Measurements from ENCODE around the gene AOAH.

AOAH gene

GRCh38 chr7:36625247-36625646, 99.0 kb downstream of the AOAH start:
- no peaks in the 10 kb centered on the region for H3K36me3 ChIP-seq (ENCODE audit: insufficient read depth, low read length)
- H3K9me3 ChIP-seq (ENCODE audit: insufficient read depth, low read depth, low read length) = no peaks in the 10 kb centered on the region
- H3K27ac ChIP-seq (ENCODE audit: low read depth, low read length) = no peak overlapping the region
- H3K27me3 ChIP-seq (ENCODE audit: insufficient read depth, low read length) = no peaks in the 10 kb centered on the region
- H3K4me1 ChIP-seq (ENCODE audit: insufficient read depth, low read length) = no peaks in the 10 kb centered on the region
- no peak overlapping the region for H3K4me3 ChIP-seq (ENCODE audit: low read length)
- H3K9ac ChIP-seq (ENCODE audit: low read depth, low read length) = no peak overlapping the region
- WGBS = 89% methylated on average over 2 of the region's 4 CpGs

- Histone ChIP-seq H3K27me3 (ENCODE audit: insufficient read depth, low read length) (no peaks in the 10 kb centered on the region), H3K9ac (ENCODE audit: low read depth, low read length) (no peak overlapping the region), H3K4me3 (ENCODE audit: low read length) (no peak overlapping the region), H3K36me3 (ENCODE audit: insufficient read depth, low read length) (no peaks in the 10 kb centered on the region), H3K27ac (ENCODE audit: low read depth, low read length) (no peak overlapping the region), H3K4me1 (ENCODE audit: insufficient read depth, low read length) (no peaks in the 10 kb centered on the region), H3K9me3 (ENCODE audit: insufficient read depth, low read depth, low read length) (no peaks in the 10 kb centered on the region)
- WGBS = 94% methylated on average over 1 of the region's 1 CpG
Measured at GRCh38 chr7:36623247-36623646, 101.0 kb downstream of the AOAH start.

GRCh38 chr7:36621396-36621795, 102.9 kb downstream of the AOAH start:
- no peaks in the 10 kb centered on the region for H3K36me3 ChIP-seq (ENCODE audit: insufficient read depth, low read length)
- no peak overlapping the region for H3K9ac ChIP-seq (ENCODE audit: low read depth, low read length)
- H3K4me3 ChIP-seq (ENCODE audit: low read length) = no peak overlapping the region
- H3K4me1 ChIP-seq (ENCODE audit: insufficient read depth, low read length) = peaks cover 5% of the 10 kb centered on the region; the same call in 1 of the 2 replicates
- H3K9me3 ChIP-seq (ENCODE audit: insufficient read depth, low read depth, low read length) = no peaks in the 10 kb centered on the region
- no peaks in the 10 kb centered on the region for H3K27me3 ChIP-seq (ENCODE audit: insufficient read depth, low read length)
- no peak overlapping the region for H3K27ac ChIP-seq (ENCODE audit: low read depth, low read length)
- 92% methylated on average over 10 of the region's 10 CpGs for WGBS

GRCh38 chr7:36620166-36620708, 104.1 kb downstream of the AOAH start:
- 87% methylated on average over 4 of the region's 4 CpGs for WGBS
- Histone ChIP-seq H3K4me1 (ENCODE audit: insufficient read depth, low read length) (peaks cover 11% of the 10 kb centered on the region), H3K27me3 (ENCODE audit: insufficient read depth, low read length) (no peaks in the 10 kb centered on the region), H3K4me3 (ENCODE audit: low read length) (no peak overlapping the region), H3K27ac (ENCODE audit: low read depth, low read length) (no peak overlapping the region), H3K9ac (ENCODE audit: low read depth, low read length) (no peak overlapping the region), H3K36me3 (ENCODE audit: insufficient read depth, low read length) (no peaks in the 10 kb centered on the region), H3K9me3 (ENCODE audit: insufficient read depth, low read depth, low read length) (no peaks in the 10 kb centered on the region)

GRCh38 chr7:36617408-36617807, 106.9 kb downstream of the AOAH start:
- 98% methylated on average over 1 of the region's 1 CpG for WGBS
- H3K9me3 ChIP-seq (ENCODE audit: insufficient read depth, low read depth, low read length) = no peaks in the 10 kb centered on the region
- H3K27ac ChIP-seq (ENCODE audit: low read depth, low read length) = no peak overlapping the region
- no peak overlapping the region for H3K4me3 ChIP-seq (ENCODE audit: low read length)
- H3K27me3 ChIP-seq (ENCODE audit: insufficient read depth, low read length) = no peaks in the 10 kb centered on the region
- H3K4me1 ChIP-seq (ENCODE audit: insufficient read depth, low read length) = peaks cover 11% of the 10 kb centered on the region
- no peak overlapping the region for H3K9ac ChIP-seq (ENCODE audit: low read depth, low read length)
- no peaks in the 10 kb centered on the region for H3K36me3 ChIP-seq (ENCODE audit: insufficient read depth, low read length)

GRCh38 chr7:36615852-36616540, 108.3 kb downstream of the AOAH start:
- no peak overlapping the region for H3K27ac ChIP-seq (ENCODE audit: low read depth, low read length)
- 62% methylated on average over 10 of the region's 10 CpGs for WGBS
- no peak overlapping the region for H3K9ac ChIP-seq (ENCODE audit: low read depth, low read length)
- no peaks in the 10 kb centered on the region for H3K27me3 ChIP-seq (ENCODE audit: insufficient read depth, low read length)
- H3K4me3 ChIP-seq (ENCODE audit: low read length) = no peak overlapping the region
- H3K4me1 ChIP-seq (ENCODE audit: insufficient read depth, low read length) = peaks cover 11% of the 10 kb centered on the region
- no peaks in the 10 kb centered on the region for H3K36me3 ChIP-seq (ENCODE audit: insufficient read depth, low read length)
- no peaks in the 10 kb centered on the region for H3K9me3 ChIP-seq (ENCODE audit: insufficient read depth, low read depth, low read length)

- Histone ChIP-seq H3K4me3 (ENCODE audit: low read length) (no peak overlapping the region), H3K9ac (ENCODE audit: low read depth, low read length) (no peak overlapping the region), H3K27ac (ENCODE audit: low read depth, low read length) (no peak overlapping the region), H3K36me3 (ENCODE audit: insufficient read depth, low read length) (no peaks in the 10 kb centered on the region), H3K27me3 (ENCODE audit: insufficient read depth, low read length) (no peaks in the 10 kb centered on the region), H3K4me1 (ENCODE audit: insufficient read depth, low read length) (peaks cover 11% of the 10 kb centered on the region), H3K9me3 (ENCODE audit: insufficient read depth, low read depth, low read length) (no peaks in the 10 kb centered on the region)
- 60% methylated on average over 1 of the region's 2 CpGs for WGBS
Measured at GRCh38 chr7:36614959-36615358, 109.3 kb downstream of the AOAH start.

GRCh38 chr7:36613031-36613614, 111.2 kb downstream of the AOAH start:
- Histone ChIP-seq H3K9ac (ENCODE audit: low read depth, low read length) (no peak overlapping the region), H3K27me3 (ENCODE audit: insufficient read depth, low read length) (no peaks in the 10 kb centered on the region), H3K27ac (ENCODE audit: low read depth, low read length) (no peak overlapping the region), H3K9me3 (ENCODE audit: insufficient read depth, low read depth, low read length) (no peaks in the 10 kb centered on the region), H3K4me1 (ENCODE audit: insufficient read depth, low read length) (peaks cover 11% of the 10 kb centered on the region), H3K4me3 (ENCODE audit: low read length) (no peak overlapping the region), H3K36me3 (ENCODE audit: insufficient read depth, low read length) (no peaks in the 10 kb centered on the region)
- WGBS = 94% methylated on average over 4 of the region's 4 CpGs

- WGBS = 92% methylated on average over 6 of the region's 6 CpGs
- no peaks in the 10 kb centered on the region for H3K27me3 ChIP-seq (ENCODE audit: insufficient read depth, low read length)
- H3K4me3 ChIP-seq (ENCODE audit: low read length) = no peak overlapping the region
- H3K9ac ChIP-seq (ENCODE audit: low read depth, low read length) = no peak overlapping the region
- no peak overlapping the region for H3K27ac ChIP-seq (ENCODE audit: low read depth, low read length)
- H3K36me3 ChIP-seq (ENCODE audit: insufficient read depth, low read length) = no peaks in the 10 kb centered on the region
- peaks cover 17% of the 10 kb centered on the region for H3K4me1 ChIP-seq (ENCODE audit: insufficient read depth, low read length)
- no peaks in the 10 kb centered on the region for H3K9me3 ChIP-seq (ENCODE audit: insufficient read depth, low read depth, low read length)
Measured at GRCh38 chr7:36611703-36612102, 112.6 kb downstream of the AOAH start.

GRCh38 chr7:36607721-36608095, 116.6 kb downstream of the AOAH start:
- Histone ChIP-seq H3K9me3 (ENCODE audit: insufficient read depth, low read depth, low read length) (no peaks in the 10 kb centered on the region), H3K27me3 (ENCODE audit: insufficient read depth, low read length) (no peaks in the 10 kb centered on the region), H3K36me3 (ENCODE audit: insufficient read depth, low read length) (no peaks in the 10 kb centered on the region), H3K9ac (ENCODE audit: low read depth, low read length) (no peak overlapping the region), H3K4me3 (ENCODE audit: low read length) (no peak overlapping the region), H3K27ac (ENCODE audit: low read depth, low read length) (no peak overlapping the region), H3K4me1 (ENCODE audit: insufficient read depth, low read length) (peaks cover 10% of the 10 kb centered on the region)
- 94% methylated on average over 3 of the region's 3 CpGs for WGBS

GRCh38 chr7:36606976-36607720, 117.1 kb downstream of the AOAH start:
- Histone ChIP-seq H3K36me3 (ENCODE audit: insufficient read depth, low read length) (no peaks in the 10 kb centered on the region), H3K4me1 (ENCODE audit: insufficient read depth, low read length) (peaks cover 10% of the 10 kb centered on the region), H3K9ac (ENCODE audit: low read depth, low read length) (no peak overlapping the region), H3K4me3 (ENCODE audit: low read length) (no peak overlapping the region), H3K27ac (ENCODE audit: low read depth, low read length) (no peak overlapping the region), H3K27me3 (ENCODE audit: insufficient read depth, low read length) (no peaks in the 10 kb centered on the region), H3K9me3 (ENCODE audit: insufficient read depth, low read depth, low read length) (no peaks in the 10 kb centered on the region)
- 77% methylated on average over 6 of the region's 6 CpGs for WGBS

All from HUES64 (cell line).